Upper lobe of right lung (tissue), 1 donor: ENCODE data around the gene TEAD4. TPM values are rescaled to one million over a fixed set of nuclear protein-coding genes. Genes with fewer than 3 reads are reported as not detected.
A peak's percentile ranks its signal among the peaks of the same experiment; 100 is the strongest.

Experiments
- ATAC-seq: fragments of 200-7000 bp; cut with Tn5 transposase; one replicate; pipeline ENCODE4 v1.9.1; 2020; ENCODE audit warnings: mild to moderate bottlenecking, moderate library complexity
- DNase-seq: peaks from one replicate; pipeline ENCODE4 v3.0.0-alpha.2; 2020
- H3K27ac ChIP-seq: fragments of 200-600 bp; one replicate; pipeline ENCODE4 v1.8.0; 2022
- H3K27me3 ChIP-seq: fragments of 200-600 bp; one replicate; pipeline ENCODE4 v1.8.0; 2022; ENCODE audit warnings: mild to moderate bottlenecking
- H3K36me3 ChIP-seq: fragments of 200-600 bp; one replicate; pipeline ENCODE4 v1.8.0; 2022
- H3K4me1 ChIP-seq: fragments of 200-600 bp; one replicate; pipeline ENCODE4 v1.8.0; 2022
- H3K4me3 ChIP-seq: fragments of 200-600 bp; one replicate; pipeline ENCODE4 v1.8.0; 2022; ENCODE audit warnings: mild to moderate bottlenecking
- H3K9me3 ChIP-seq: fragments of 200-600 bp; one replicate; pipeline ENCODE4 v1.8.0; 2022
- CTCF ChIP-seq: fragments of 200-600 bp; IDR thresholded peaks from one replicate; pipeline ENCODE4 v1.8.0; 2022; ENCODE audit warnings: antibody characterized with exemption
- intact Hi-C: fragments of 100-400 bp; cut with DNase I; formaldehyde crosslinking; loops from one replicate; pipeline ENCODE4 v1.11.0; 2022
- total RNA-seq: library from RNA; stranded (reverse); fragmentation: NEBNext Ultra II Directional; extraction: Animal tissue kit (Norgen Biotek cat#: 25700); gene quantifications from one replicate; pipeline ENCODE4 v1.2.1, GENCODE V29; 2021
- donor health status: DM: no; HTN: yes; CAD: no; lungs with severe emphysema.

TEAD4 gene
- total RNA-seq, 1 donor from 2014 or later: 42.5 TPM

- no peak for DNase-seq
- Histone ChIP-seq H3K27me3 (no peaks in the 10 kb centered on the region), H3K36me3 (peaks cover 7% of the 10 kb centered on the region), H3K27ac (no peak overlapping the region), H3K4me3 (no peak overlapping the region), H3K4me1 (no peaks in the 10 kb centered on the region), H3K9me3 (no peaks in the 10 kb centered on the region)
- intact Hi-C loops: no loop called here
- ATAC-seq: no peak
- TF ChIP-seq CTCF: no peak
Observed at GRCh38 chr12:3038166-3038565, 79.0 kb downstream of the TEAD4 start.

GRCh38 chr12:3038926-3039510 lies 79.8 kb downstream of the TEAD4 start:
- H3K36me3 ChIP-seq: peaks cover 7% of the 10 kb centered on the region
- TF ChIP-seq CTCF: no peak
- no peaks in the 10 kb centered on the region for H3K4me1 ChIP-seq
- H3K27me3 ChIP-seq: no peaks in the 10 kb centered on the region
- ATAC-seq (no peak), DNase-seq (no peak)
- no peaks in the 10 kb centered on the region for H3K9me3 ChIP-seq
- H3K4me3 ChIP-seq: no peak overlapping the region
- intact Hi-C loops: no loop called here
- no peak overlapping the region for H3K27ac ChIP-seq

- intact Hi-C loops: no loop called here
- no peak for ATAC-seq
- H3K4me3 ChIP-seq: no peak overlapping the region
- TF ChIP-seq CTCF: no peak
- DNase-seq: no peak
- no peaks in the 10 kb centered on the region for H3K9me3 ChIP-seq
- H3K4me1 ChIP-seq: no peaks in the 10 kb centered on the region
- peaks cover 7% of the 10 kb centered on the region for H3K36me3 ChIP-seq
- no peaks in the 10 kb centered on the region for H3K27me3 ChIP-seq
- no peak overlapping the region for H3K27ac ChIP-seq
Observed at GRCh38 chr12:3040026-3040656, 80.9 kb downstream of the TEAD4 start.

GRCh38 chr12:3040663-3041544 lies 81.7 kb downstream of the TEAD4 start:
- ATAC-seq (no peak), DNase-seq (no peak)
- intact Hi-C loops: no loop called here
- H3K36me3 ChIP-seq: peaks cover 7% of the 10 kb centered on the region
- no peak overlapping the region for H3K4me3 ChIP-seq
- no peaks in the 10 kb centered on the region for H3K27me3 ChIP-seq
- no peak for TF ChIP-seq CTCF
- no peak overlapping the region for H3K27ac ChIP-seq
- H3K4me1 ChIP-seq: no peaks in the 10 kb centered on the region
- H3K9me3 ChIP-seq: no peaks in the 10 kb centered on the region

GRCh38 chr12:3041558-3042164 lies 82.5 kb downstream of the TEAD4 start:
- TF ChIP-seq CTCF: peak; percentile 62
- Histone ChIP-seq H3K27ac (no peak overlapping the region), H3K9me3 (no peaks in the 10 kb centered on the region), H3K27me3 (no peaks in the 10 kb centered on the region), H3K4me1 (peaks cover 6% of the 10 kb centered on the region), H3K36me3 (peaks cover 7% of the 10 kb centered on the region), H3K4me3 (no peak overlapping the region)
- DNase-seq (no peak), ATAC-seq (peak; percentile 80)
- intact Hi-C loops: no loop called here
